GM12873 (cell line): ENCODE measurements around the gene ZCCHC24.

Source experiments
- CTCF ChIP-seq: IDR thresholded peaks from 2 replicates; pipeline ENCODE4 v1.5.1; 2012; ENCODE audit warnings: low read depth, mild to moderate bottlenecking, moderate library complexity, low read length, control low read depth; ENCODE audit not compliant: insufficient read depth; ENCODE audit errors: missing control alignments

ZCCHC24 gene

GRCh38 chr10:79405995-79406515, 39.4 kb downstream of the ZCCHC24 start:
- TF ChIP-seq CTCF: no peak

GRCh38 chr10:79405221-79405994, 40.0 kb downstream of the ZCCHC24 start:
- no peak for TF ChIP-seq CTCF

GRCh38 chr10:79404690-79405131, 40.7 kb downstream of the ZCCHC24 start:
- TF ChIP-seq CTCF: no peak

- no peak for TF ChIP-seq CTCF
Observed at GRCh38 chr10:79404231-79404609, 41.2 kb downstream of the ZCCHC24 start.

- TF ChIP-seq CTCF: no peak
Observed at GRCh38 chr10:79403441-79404230, 41.8 kb downstream of the ZCCHC24 start.

GRCh38 chr10:79402951-79403350, 42.5 kb downstream of the ZCCHC24 start:
- no peak for TF ChIP-seq CTCF

GRCh38 chr10:79402625-79402946, 42.8 kb downstream of the ZCCHC24 start:
- no peak for TF ChIP-seq CTCF
